GM23338 (cell line): ENCODE measurements around the gene LCLAT1. TPM values are rescaled to one million over a fixed set of nuclear protein-coding genes. Genes with fewer than 3 reads are reported as not detected.

Experiments
- ATAC-seq: fragments of 200-7000 bp; cut with Tn5 transposase; 3 replicates; pipeline ENCODE4 v1.9.1; 2020
- DNase-seq: peaks from one replicate; pipeline ENCODE4 v3.0.0-alpha.2; 2015; ENCODE audit warnings: low spot score
- H2AFZ ChIP-seq: fragments of 200-600 bp; sonication (generic); 2 replicates; pipeline ENCODE4 v1.8.0; 2016; ENCODE audit warnings: antibody characterized with exemption, mild to moderate bottlenecking, moderate library complexity
- H3F3A ChIP-seq: fragments of 200-600 bp; sonication (generic); replicated peaks from 2 replicates; pipeline ENCODE4 v1.8.0; 2017; ENCODE audit warnings: antibody characterized with exemption, mixed run types, low read depth
- H3K27ac ChIP-seq: fragments of 200-600 bp; sonication (generic); 2 replicates; pipeline ENCODE4 v1.6.1; 2016; ENCODE audit warnings: low read depth
- H3K27me3 ChIP-seq: fragments of 200-600 bp; sonication (generic); 2 replicates; pipeline ENCODE4 v1.8.0; 2016; ENCODE audit warnings: mild to moderate bottlenecking, mixed run types, moderate library complexity; ENCODE audit not compliant: insufficient read depth
- H3K36me3 ChIP-seq: fragments of 200-600 bp; sonication (generic); 2 replicates; pipeline ENCODE4 v1.8.0; 2016; ENCODE audit warnings: mild to moderate bottlenecking; ENCODE audit not compliant: insufficient read depth
- H3K4me1 ChIP-seq: fragments of 200-600 bp; sonication (generic); 2 replicates; pipeline ENCODE4 v1.8.0; 2016; ENCODE audit warnings: mild to moderate bottlenecking, moderate library complexity; ENCODE audit not compliant: insufficient read depth
- H3K4me2 ChIP-seq: fragments of 200-600 bp; sonication (generic); 2 replicates; pipeline ENCODE4 v1.7.1; 2017; ENCODE audit warnings: mixed run types
- H3K4me3 ChIP-seq: fragments of 200-600 bp; sonication (generic); 2 replicates; pipeline ENCODE4 v1.6.1; 2016; ENCODE audit warnings: mixed run types
- H3K79me2 ChIP-seq: fragments of 200-600 bp; sonication (generic); replicated peaks from 2 replicates; pipeline ENCODE4 v1.8.0; 2017; ENCODE audit warnings: mild to moderate bottlenecking; ENCODE audit not compliant: insufficient read depth
- H3K9me2 ChIP-seq: fragments of 200-600 bp; sonication (generic); 2 replicates; pipeline ENCODE4 v1.8.0; 2017; ENCODE audit not compliant: insufficient read depth
- H4K20me1 ChIP-seq: fragments of 200-600 bp; sonication (generic); replicated peaks from 2 replicates; pipeline ENCODE4 v1.8.0; 2017; ENCODE audit warnings: mild to moderate bottlenecking; ENCODE audit not compliant: insufficient read depth
- H3K27ac Mint-ChIP-seq: 2 replicates; pipeline ENCODE4 v1.8.0; 2020; ENCODE audit warnings: inconsistent platforms, mild to moderate bottlenecking, moderate library complexity, mixed read lengths
- H3K27me3 Mint-ChIP-seq: 3 replicates; pipeline ENCODE4 v1.8.0; 2022; ENCODE audit warnings: low read depth, mild to moderate bottlenecking, moderate library complexity, mixed read lengths, inconsistent platforms; ENCODE audit not compliant: insufficient read depth, poor library complexity
- H3K36me3 Mint-ChIP-seq: 3 replicates; pipeline ENCODE4 v1.8.0; 2021; ENCODE audit warnings: low read depth, mild to moderate bottlenecking, inconsistent platforms, moderate library complexity, mixed read lengths
- H3K4me1 Mint-ChIP-seq: 3 replicates; pipeline ENCODE4 v1.8.0; 2020; ENCODE audit warnings: mild to moderate bottlenecking, inconsistent platforms, mixed read lengths
- H3K4me3 Mint-ChIP-seq: 3 replicates; pipeline ENCODE4 v1.8.0; 2021; ENCODE audit warnings: moderate library complexity, mild to moderate bottlenecking, inconsistent platforms, mixed read lengths
- H3K9me3 Mint-ChIP-seq: 3 replicates; pipeline ENCODE4 v1.8.0; 2020; ENCODE audit warnings: moderate library complexity, mild to moderate bottlenecking, inconsistent platforms, mixed read lengths
- CREB1 ChIP-seq: fragments of 250-450 bp; sonication (Bioruptor Pico); IDR thresholded peaks from 2 replicates; pipeline ENCODE4 v1.5.0; 2020; ENCODE audit warnings: low read depth, mild to moderate bottlenecking, moderate library complexity
- CTCF ChIP-seq, 2 experiments: fragments of 200-600 bp in 1 of 2; sonication (generic) in 1 of 2; conservative IDR thresholded peaks; 2 replicates each; pipeline versions ENCODE4 v1.5.1 to v1.6.1; 2016 to 2017; ENCODE audit warnings: antibody characterized with exemption in 2 of 2, low read depth in 2 of 2, mild to moderate bottlenecking in 2 of 2, moderate library complexity in 1 of 2
- ETS1 ChIP-seq: IDR thresholded peaks from 2 replicates; pipeline ENCODE4 v1.6.1; 2016; ENCODE audit warnings: antibody characterized with exemption
- EZH2phosphoT487 ChIP-seq: fragments of 200-600 bp; sonication (generic); IDR thresholded peaks from one replicate; pipeline ENCODE4 v1.8.1; 2018; ENCODE audit warnings: antibody characterized with exemption; ENCODE audit not compliant: unreplicated experiment
- JUNB ChIP-seq: IDR thresholded peaks from one replicate; pipeline ENCODE4 v1.6.1; 2016; ENCODE audit warnings: antibody characterized with exemption; ENCODE audit not compliant: unreplicated experiment
- NANOG ChIP-seq: IDR thresholded peaks from 2 replicates; pipeline ENCODE4 v1.6.1; 2016; ENCODE audit warnings: antibody characterized with exemption, borderline replicate concordance
- POLR2AphosphoS5 ChIP-seq: IDR thresholded peaks from 2 replicates; pipeline ENCODE4 v1.6.1; 2016; ENCODE audit warnings: antibody characterized with exemption, low read depth
- STAT1 ChIP-seq: IDR thresholded peaks from one replicate; pipeline ENCODE4 v1.6.1; 2016; ENCODE audit warnings: antibody characterized with exemption; ENCODE audit not compliant: unreplicated experiment
- ZNF114 ChIP-seq: fragments of 250-450 bp; sonication (Bioruptor Pico); IDR thresholded peaks from 2 replicates; pipeline ENCODE4 v1.5.0; 2020; ENCODE audit warnings: mild to moderate bottlenecking, moderate library complexity
- ZNF331 ChIP-seq: fragments of 250-450 bp; sonication (Bioruptor Pico); IDR thresholded peaks from 2 replicates; pipeline ENCODE4 v1.5.0; 2020; ENCODE audit warnings: low read depth, mild to moderate bottlenecking, moderate library complexity
- ZNF462 ChIP-seq: fragments of 250-450 bp; sonication (Bioruptor Pico); IDR thresholded peaks from 2 replicates; pipeline ENCODE4 v1.5.0; 2020; ENCODE audit warnings: mild to moderate bottlenecking, moderate library complexity
- polyA plus RNA-seq: library from polyadenylated mRNA; unstranded; fragments of >200 nt; fragmentation: Nextera tagmentation; extraction: Ambion mirVana; gene quantifications from 2 replicates; pipeline ENCODE4 v1.2.1, GENCODE V29; 2016
- total RNA-seq: library from RNA; depleted of rRNA; stranded (reverse); fragments of >200 nt; shearing (Covaris generic); gene quantifications from 2 replicates; pipeline ENCODE4 v1.2.3, GENCODE V29; 2014

Gene LCLAT1
- total and polyA plus RNA-seq, 2 experiments from 2014 or later: 11.5 to 30.1 TPM

- TF ChIP-seq ZNF462 (CRISPR knock-in tag): no peak
- TF ChIP-seq ZNF114 (CRISPR knock-in tag): no peak
- no peak for TF ChIP-seq POLR2AphosphoS5
- no peak for TF ChIP-seq CREB1 (CRISPR knock-in tag)
- TF ChIP-seq NANOG: no peak
Observed at GRCh38 chr2:30402441-30403182, 44.4 kb upstream of the LCLAT1 start (continued).

- Mint-ChIP-seq H3K27me3 (peaks cover 22% of the 10 kb centered on the region), H3K9me3 (peaks cover 14% of the 10 kb centered on the region), H3K27ac (peak overlapping the region; percentile 24; the same call in 1 of the 2 replicates), H3K4me3 (no peak overlapping the region), H3K4me1 (peaks cover 41% of the 10 kb centered on the region), H3K36me3 (peaks cover 5% of the 10 kb centered on the region; the same call in 1 of the 3 replicates)
- Histone ChIP-seq H3F3A (no peaks in the 10 kb centered on the region), H3K4me3 (0 out of 2 replicates have a peak overlapping the region, but pooled peaks have one; percentile 30), H3K4me2 (peak overlapping the region; percentile 67), H3K27ac (no peak overlapping the region), H3K9me2 (peaks cover 20% of the 10 kb centered on the region), H2AFZ (peak overlapping the region; percentile 50; the same call in 1 of the 2 replicates), H3K4me1 (peaks cover 20% of the 10 kb centered on the region), H3K27me3 (no peaks in the 10 kb centered on the region), H4K20me1 (no peaks in the 10 kb centered on the region), H3K79me2 (no peaks in the 10 kb centered on the region), H3K36me3 (no peaks in the 10 kb centered on the region)
- no peak; the same call in 2 of the 3 replicates for ATAC-seq
- DNase-seq: no peak
- TF ChIP-seq STAT1: no peak
- no peak for TF ChIP-seq CTCF (conservative IDR thresholded peaks at IDR 0.05; ENCODE audit: low read depth in 2 of 2)
- TF ChIP-seq POLR2AphosphoS5: no peak
- TF ChIP-seq EZH2phosphoT487: no peak
- TF ChIP-seq ZNF114 (CRISPR knock-in tag): no peak
- no peak for TF ChIP-seq ETS1
- no peak for TF ChIP-seq ZNF331 (CRISPR knock-in tag)
- TF ChIP-seq JUNB: no peak
Observed at GRCh38 chr2:30403592-30404312, 43.3 kb upstream of the LCLAT1 start.
